Keratinocyte (primary cell): Measurements from ENCODE around the gene QSOX2. TPM values are rescaled to one million over a fixed set of nuclear protein-coding genes. Genes with fewer than 3 reads are reported as not detected.

ENCODE experiments used
- DNase-seq: peaks from one replicate; pipeline ENCODE4 v3.0.0-alpha.2; 2011; ENCODE audit warnings: low read depth, missing footprints, low spot score
- FAIRE-seq: peaks from 2 replicates; lab custom pipeline; 2011; peaks lifted over from hg19 to GRCh38; lab: Jason Lieb, UNC
- H2AFZ ChIP-seq: 2 replicates; pipeline ENCODE4 v1.6.0; 2012; ENCODE audit warnings: low read length, control low read depth, inconsistent platforms; ENCODE audit not compliant: control insufficient read depth
- H3K27ac ChIP-seq: 2 replicates; pipeline ENCODE4 v1.5.1; 2011; ENCODE audit warnings: low read length; ENCODE audit not compliant: control insufficient read depth, insufficient read depth
- H3K27me3 ChIP-seq: 3 replicates; pipeline ENCODE4 v1.6.0; 2011; ENCODE audit warnings: low read length; ENCODE audit not compliant: control insufficient read depth, insufficient read depth; ENCODE audit errors: extremely low read depth
- H3K36me3 ChIP-seq, 2 experiments: 2 replicates in 1 of 2; 3 replicates in 1 of 2; pipeline ENCODE4 v1.5.1; 2011; ENCODE audit warnings: low read length in 2 of 2, mild to moderate bottlenecking in 1 of 2; ENCODE audit not compliant: control insufficient read depth in 2 of 2, insufficient read depth in 2 of 2; ENCODE audit errors: extremely low read depth in 1 of 2
- H3K4me1 ChIP-seq: 3 replicates; pipeline ENCODE4 v1.5.1; 2011; ENCODE audit warnings: low read length; ENCODE audit not compliant: control insufficient read depth, insufficient read depth; ENCODE audit errors: extremely low read depth
- H3K4me2 ChIP-seq: 3 replicates; pipeline ENCODE4 v1.6.0; 2011; ENCODE audit warnings: low read depth, low read length; ENCODE audit not compliant: control insufficient read depth, insufficient read depth; ENCODE audit errors: extremely low read depth
- H3K4me3 ChIP-seq, 3 experiments: fragments of 200-600 bp in 1 of 3; sonication (generic) in 1 of 3; 2 replicates in 2 of 3; 3 replicates in 1 of 3; pipeline ENCODE4 v1.5.1; 2011 to 2016; ENCODE audit warnings: low read length in 3 of 3, mild to moderate bottlenecking in 3 of 3, control low read depth in 2 of 3, inconsistent platforms in 1 of 3, low read depth in 1 of 3, mixed read lengths in 1 of 3, mixed run types in 1 of 3, moderate library complexity in 1 of 3; ENCODE audit not compliant: control insufficient read depth in 2 of 3, insufficient read depth in 2 of 3; ENCODE audit errors: extremely low read depth in 1 of 3
- H3K79me2 ChIP-seq: 2 replicates; pipeline ENCODE4 v1.6.0; 2012; ENCODE audit warnings: low read length; ENCODE audit not compliant: control insufficient read depth, insufficient read depth
- H3K9ac ChIP-seq: 3 replicates; pipeline ENCODE4 v1.6.0; 2011; ENCODE audit warnings: low read length; ENCODE audit not compliant: control insufficient read depth, insufficient read depth; ENCODE audit errors: extremely low read depth
- H3K9me1 ChIP-seq: 3 replicates; pipeline ENCODE4 v1.6.0; 2011; ENCODE audit warnings: low read length; ENCODE audit not compliant: control insufficient read depth, insufficient read depth; ENCODE audit errors: extremely low read depth
- H3K9me3 ChIP-seq: 2 replicates; pipeline ENCODE4 v1.5.1; 2012; ENCODE audit warnings: low read depth, low read length; ENCODE audit not compliant: control insufficient read depth
- H4K20me1 ChIP-seq: 3 replicates; pipeline ENCODE4 v1.6.0; 2011; ENCODE audit warnings: low read length; ENCODE audit not compliant: control insufficient read depth, insufficient read depth; ENCODE audit errors: extremely low read depth
- EZH2 ChIP-seq: IDR thresholded peaks from one replicate; pipeline ENCODE4 v1.6.1; 2012; ENCODE audit warnings: inconsistent platforms, mild to moderate bottlenecking, low read length, moderate library complexity
- dilution Hi-C: fragments of 300-500 bp; cut with MboI; formaldehyde crosslinking; loops from one replicate; pipeline ENCODE4 v1.7.0; 2020; ENCODE audit warnings: low sequenced_read_pairs; ENCODE audit not compliant: extremely low pct_ligation_motif_present
- polyA plus RNA-seq, 5 experiments: library from polyadenylated mRNA; depleted of rRNA in 3 of 5; stranded (reverse) in 3 of 5; stranded (forward) in 1 of 5; unstranded in 1 of 5; fragments of >200 nt; gene quantifications; 1 replicate in 1 of 5; 2 replicates in 3 of 5; 3 replicates in 1 of 5; pipeline versions ENCODE4 v1.2.1 to v1.2.3, GENCODE V29; 2011 to 2012; ENCODE audit warnings: missing spikeins in 2 of 5, low read depth in 1 of 5, low replicate concordance in 1 of 5
- TF ChIP-seq, protein P1 (sequence below), 3 experiments: IDR thresholded peaks in 1 of 3; conservative IDR thresholded peaks in 1 of 3; optimal IDR thresholded peaks in 1 of 3; 2 replicates in 2 of 3; 3 replicates in 1 of 3; pipeline versions ENCODE3 to v1.5.1; 2011; ENCODE audit warnings: low read length in 3 of 3, mild to moderate bottlenecking in 3 of 3, moderate library complexity in 2 of 3, control low read depth in 1 of 3, inconsistent platforms in 1 of 3; ENCODE audit not compliant: insufficient read depth in 2 of 3; ENCODE audit errors: extremely low read depth in 1 of 3

QSOX2 gene
- polyA plus RNA-seq, 1 donor (not counting 4 experiments of a cell fraction or from before 2014, with no cell fraction given): 11.9 TPM

- dilution Hi-C loops: no loop called here
- no peak for TF ChIP-seq EZH2
- H2AFZ ChIP-seq: no peak overlapping the region
- H3K36me3 ChIP-seq: no peaks in the 10 kb centered on the region
- no peak overlapping the region for H3K27ac ChIP-seq
- no peaks in the 10 kb centered on the region for H3K9me1 ChIP-seq
- DNase-seq (no peak), FAIRE-seq (no peak)
- H3K9ac ChIP-seq: no peak overlapping the region
- no peak overlapping the region for H3K4me3 ChIP-seq
- H3K27me3 ChIP-seq: peaks cover 26% of the 10 kb centered on the region
- H3K9me3 ChIP-seq: peaks cover 4% of the 10 kb centered on the region
- peaks cover 11% of the 10 kb centered on the region for H3K4me1 ChIP-seq
- H4K20me1 ChIP-seq: no peaks in the 10 kb centered on the region
- H3K79me2 ChIP-seq: no peaks in the 10 kb centered on the region
- no peak overlapping the region for H3K4me2 ChIP-seq
Measured at GRCh38 chr9:136293476-136294077, 48.0 kb upstream of the QSOX2 start.

GRCh38 chr9:136292591-136293448 is 47.2 kb upstream of the QSOX2 start:
- Histone ChIP-seq H2AFZ (no peak overlapping the region), H3K4me3 (no peak overlapping the region), H3K4me1 (peaks cover 11% of the 10 kb centered on the region), H3K4me2 (no peak overlapping the region), H3K79me2 (no peaks in the 10 kb centered on the region), H3K9ac (no peak overlapping the region), H3K9me1 (no peaks in the 10 kb centered on the region), H3K27me3 (peaks cover 26% of the 10 kb centered on the region), H3K9me3 (peaks cover 4% of the 10 kb centered on the region), H3K36me3 (no peaks in the 10 kb centered on the region), H4K20me1 (no peaks in the 10 kb centered on the region), H3K27ac (no peak overlapping the region)
- DNase-seq: no peak
- dilution Hi-C loops: no loop called here
- TF ChIP-seq, protein P1, sequence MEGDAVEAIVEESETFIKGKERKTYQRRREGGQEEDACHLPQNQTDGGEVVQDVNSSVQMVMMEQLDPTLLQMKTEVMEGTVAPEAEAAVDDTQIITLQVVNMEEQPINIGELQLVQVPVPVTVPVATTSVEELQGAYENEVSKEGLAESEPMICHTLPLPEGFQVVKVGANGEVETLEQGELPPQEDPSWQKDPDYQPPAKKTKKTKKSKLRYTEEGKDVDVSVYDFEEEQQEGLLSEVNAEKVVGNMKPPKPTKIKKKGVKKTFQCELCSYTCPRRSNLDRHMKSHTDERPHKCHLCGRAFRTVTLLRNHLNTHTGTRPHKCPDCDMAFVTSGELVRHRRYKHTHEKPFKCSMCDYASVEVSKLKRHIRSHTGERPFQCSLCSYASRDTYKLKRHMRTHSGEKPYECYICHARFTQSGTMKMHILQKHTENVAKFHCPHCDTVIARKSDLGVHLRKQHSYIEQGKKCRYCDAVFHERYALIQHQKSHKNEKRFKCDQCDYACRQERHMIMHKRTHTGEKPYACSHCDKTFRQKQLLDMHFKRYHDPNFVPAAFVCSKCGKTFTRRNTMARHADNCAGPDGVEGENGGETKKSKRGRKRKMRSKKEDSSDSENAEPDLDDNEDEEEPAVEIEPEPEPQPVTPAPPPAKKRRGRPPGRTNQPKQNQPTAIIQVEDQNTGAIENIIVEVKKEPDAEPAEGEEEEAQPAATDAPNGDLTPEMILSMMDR (optimal IDR thresholded peaks at IDR 0.05 in 1 of 3, IDR thresholded peaks at IDR 0.05 in 1 of 3, conservative IDR thresholded peaks at IDR 0.05 in 1 of 3; ENCODE audit: extremely low read depth in 1 of 3, insufficient read depth in 2 of 3, low read length in 3 of 3): no peak
- TF ChIP-seq EZH2: peak; percentile 66
- FAIRE-seq: no peak
